SK-N-SH (cell line): ENCODE measurements around the gene TMEM205.

Experiments used
- CTCF ChIP-seq: fragments of 200-600 bp; sonication (generic); IDR thresholded peaks from 2 replicates; pipeline ENCODE4 v1.6.1; 2017; ENCODE audit warnings: antibody characterized with exemption, mild to moderate bottlenecking, moderate library complexity
- ELF1 ChIP-seq: IDR thresholded peaks from 2 replicates; pipeline ENCODE4 v1.4.0; 2012
- EP300 ChIP-seq, 2 experiments: IDR thresholded peaks; 2 replicates each; pipeline versions ENCODE4 v1.4.0 to v1.6.1; 2012; ENCODE audit warnings: borderline replicate concordance in 1 of 2, low read depth in 1 of 2, low read length in 1 of 2
- EZH2phosphoT487 ChIP-seq: fragments of 200-600 bp; sonication (generic); IDR thresholded peaks from 2 replicates; pipeline ENCODE4 v1.6.1; 2017; ENCODE audit warnings: low read depth, mixed run types, mild to moderate bottlenecking, antibody characterized with exemption, moderate library complexity, borderline replicate concordance
- IRF3 ChIP-seq: fragments of 150-350 bp; IDR thresholded peaks from 2 replicates; pipeline ENCODE4 v1.6.1; 2016; ENCODE audit warnings: mild to moderate bottlenecking, low read depth, low read length
- JUND ChIP-seq: IDR thresholded peaks from 2 replicates; pipeline ENCODE4 v1.4.0; 2012
- MXI1 ChIP-seq: IDR thresholded peaks from 2 replicates; pipeline ENCODE4 v1.6.1; 2012; ENCODE audit warnings: mild to moderate bottlenecking, low read depth, low read length, improper control_type of control experiment
- RAD21 ChIP-seq: IDR thresholded peaks from 2 replicates; pipeline ENCODE4 v1.6.1; 2012; ENCODE audit warnings: mild to moderate bottlenecking, low read length
- RXRA ChIP-seq: IDR thresholded peaks from 2 replicates; pipeline ENCODE4 v1.4.0; 2012; ENCODE audit warnings: low read depth, mild to moderate bottlenecking, borderline replicate concordance
- SIN3A ChIP-seq: IDR thresholded peaks from 2 replicates; pipeline ENCODE4 v1.6.1; 2012; ENCODE audit warnings: low read depth, mild to moderate bottlenecking, low read length, moderate library complexity, borderline replicate concordance
- TAF1 ChIP-seq: IDR thresholded peaks from 2 replicates; pipeline ENCODE4 v1.6.1; 2012; ENCODE audit warnings: low read depth, mild to moderate bottlenecking, low read length, moderate library complexity, borderline replicate concordance

- TF ChIP-seq CTCF, result no peak
- no peak for TF ChIP-seq IRF3
- TF ChIP-seq JUND, result no peak
- no peak for TF ChIP-seq EZH2phosphoT487
- no peak for TF ChIP-seq ELF1
- TF ChIP-seq RAD21, result no peak; the same call in 1 of the 2 replicates
- no peak; the same call in 1 of the 2 replicates for TF ChIP-seq TAF1
- TF ChIP-seq RXRA, result no peak
- TF ChIP-seq EP300 (IDR thresholded peaks at IDR 0.05; ENCODE audit: borderline replicate concordance in 1 of 2, low read depth in 1 of 2, low read length in 1 of 2), result peak in 1 of 2 experiments; percentile 28; a peak in 1 of 4 replicates
- TF ChIP-seq SIN3A, result no peak
- TF ChIP-seq MXI1, result no peak; the same call in 1 of the 2 replicates
These were observed 29.3 kb upstream of the TMEM205 start for GRCh38 chr19:11375143-11375948.
